Measurements from ENCODE around the gene CTNND2.

Gene CTNND2

GRCh38 chr5:11000515-11001353, 903.5 kb downstream of the CTNND2 start (continued):
- TF ChIP-seq TSHZ1 (tag by site-specific recombination; IDR thresholded peaks at IDR 0.05; ENCODE audit: borderline replicate concordance) (no peak), ZBTB10 (tag by site-specific recombination; IDR thresholded peaks at IDR 0.05) (no peak), CTCF (tag by site-specific recombination; IDR thresholded peaks at IDR 0.05) (no peak), ZNF791 (tag by site-specific recombination; IDR thresholded peaks at IDR 0.05) (no peak), ZNF548 (tag by site-specific recombination; IDR thresholded peaks at IDR 0.05) (no peak), ZNF174 (tag by site-specific recombination; IDR thresholded peaks at IDR 0.05) (no peak), ZSCAN5A (tag by site-specific recombination; IDR thresholded peaks at IDR 0.05) (no peak), ZNF350 (tag by site-specific recombination; IDR thresholded peaks at IDR 0.05) (no peak), TCF7L2 (IDR thresholded peaks at IDR 0.05; ENCODE audit: borderline replicate concordance, low read depth, low read length) (no peak), HOXA7 (CRISPR knock-in tag; IDR thresholded peaks at IDR 0.05; ENCODE audit: borderline replicate concordance) (no peak)

- H3K4me3 ChIP-seq (ENCODE audit: low read depth, low read length) = no peak overlapping the region
- no peaks in the 10 kb centered on the region for H3K9me3 ChIP-seq (ENCODE audit: control insufficient read depth, insufficient read depth, low read depth, low read length)
- H3K36me3 ChIP-seq (ENCODE audit: control insufficient read depth in 2 of 2, insufficient read depth in 1 of 2, low read length in 2 of 2) = no peaks in the 10 kb centered on the region
- TF ChIP-seq HOXD13 (CRISPR knock-in tag; IDR thresholded peaks at IDR 0.05; ENCODE audit: borderline replicate concordance) (no peak), ZNF366 (tag by site-specific recombination; conservative IDR thresholded peaks at IDR 0.05) (no peak), KLF8 (tag by site-specific recombination; IDR thresholded peaks at IDR 0.05) (no peak), ZNF544 (tag by site-specific recombination; IDR thresholded peaks at IDR 0.05) (no peak), REST (tag by site-specific recombination; IDR thresholded peaks at IDR 0.05) (no peak), ZNF146 (tag by site-specific recombination; IDR thresholded peaks at IDR 0.05) (no peak), YY2 (tag by site-specific recombination; IDR thresholded peaks at IDR 0.05) (no peak), TCF7L2 (IDR thresholded peaks at IDR 0.05; ENCODE audit: borderline replicate concordance, low read depth, low read length) (no peak), PBX3 (CRISPR knock-in tag; IDR thresholded peaks at IDR 0.05) (no peak), ZSCAN5A (tag by site-specific recombination; IDR thresholded peaks at IDR 0.05) (no peak), GLIS2 (tag by site-specific recombination; IDR thresholded peaks at IDR 0.05) (no peak)
- H3K4me1 ChIP-seq (ENCODE audit: control insufficient read depth, insufficient read depth, low read length) = no peaks in the 10 kb centered on the region
- H3K27ac ChIP-seq (ENCODE audit: extremely low read depth, low read depth, low read length) = no peak overlapping the region
- ChIA-PET CTCF (interaction anchor here (0.6 to 3.5 kb wide), 3 partner anchors 12 to 397 kb away, joined by 3 to 22 read pairs (median 4); no protein-coding TSS in a partner anchor), POLR2A (no interaction called here)
These were observed 904.5 kb downstream of the CTNND2 start for GRCh38 chr5:10999714-11000113.
